Gastroesophageal sphincter (tissue), 3 donors: ENCODE results near the gene ABI2.

Source experiments
- EP300 ChIP-seq: sonication (generic); formaldehyde crosslinking; IDR thresholded peaks from one replicate; pipeline ENCODE4 v1.6.1; 2017; ENCODE audit warnings: antibody characterized with exemption, mild to moderate bottlenecking
- POLR2A ChIP-seq, 2 donors: fragments of 450-650 bp; IDR thresholded peaks; one replicate each; pipeline ENCODE4 v1.6.1; 2017; ENCODE audit warnings: antibody characterized with exemption in 2 of 2, mild to moderate bottlenecking in 2 of 2, moderate library complexity in 1 of 2
- POLR2AphosphoS5 ChIP-seq: sonication (generic); formaldehyde crosslinking; IDR thresholded peaks from one replicate; pipeline ENCODE4 v1.6.1; 2017; ENCODE audit warnings: antibody characterized with exemption
- TF ChIP-seq, protein P1 (sequence below), 4 experiments: fragments of 200-600 bp in 2 of 4; fragments of 450-650 bp in 2 of 4; sonication (generic) in 1 of 4; IDR thresholded peaks; one replicate each; pipeline ENCODE4 v1.5.1; 2017 to 2019; ENCODE audit warnings: antibody characterized with exemption in 4 of 4, mild to moderate bottlenecking in 2 of 4, moderate library complexity in 2 of 4

GRCh38 chr2:203328760-203329540 lies 756 bp downstream of the ABI2 start:
- TF ChIP-seq, protein P1, sequence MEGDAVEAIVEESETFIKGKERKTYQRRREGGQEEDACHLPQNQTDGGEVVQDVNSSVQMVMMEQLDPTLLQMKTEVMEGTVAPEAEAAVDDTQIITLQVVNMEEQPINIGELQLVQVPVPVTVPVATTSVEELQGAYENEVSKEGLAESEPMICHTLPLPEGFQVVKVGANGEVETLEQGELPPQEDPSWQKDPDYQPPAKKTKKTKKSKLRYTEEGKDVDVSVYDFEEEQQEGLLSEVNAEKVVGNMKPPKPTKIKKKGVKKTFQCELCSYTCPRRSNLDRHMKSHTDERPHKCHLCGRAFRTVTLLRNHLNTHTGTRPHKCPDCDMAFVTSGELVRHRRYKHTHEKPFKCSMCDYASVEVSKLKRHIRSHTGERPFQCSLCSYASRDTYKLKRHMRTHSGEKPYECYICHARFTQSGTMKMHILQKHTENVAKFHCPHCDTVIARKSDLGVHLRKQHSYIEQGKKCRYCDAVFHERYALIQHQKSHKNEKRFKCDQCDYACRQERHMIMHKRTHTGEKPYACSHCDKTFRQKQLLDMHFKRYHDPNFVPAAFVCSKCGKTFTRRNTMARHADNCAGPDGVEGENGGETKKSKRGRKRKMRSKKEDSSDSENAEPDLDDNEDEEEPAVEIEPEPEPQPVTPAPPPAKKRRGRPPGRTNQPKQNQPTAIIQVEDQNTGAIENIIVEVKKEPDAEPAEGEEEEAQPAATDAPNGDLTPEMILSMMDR (IDR thresholded peaks at IDR 0.05) = peak in 1 of 4 experiments; percentile 5
- TF ChIP-seq POLR2A (IDR thresholded peaks at IDR 0.05) (no peak), POLR2AphosphoS5 (no peak), EP300 (no peak)
